ENCODE data around the gene IDUA. TPM values are rescaled to one million over a fixed set of nuclear protein-coding genes. Genes with fewer than 3 reads are reported as not detected.

IDUA gene
- polyA plus RNA-seq, 2 donors = 10.0 to 17.8 TPM

DNA sequence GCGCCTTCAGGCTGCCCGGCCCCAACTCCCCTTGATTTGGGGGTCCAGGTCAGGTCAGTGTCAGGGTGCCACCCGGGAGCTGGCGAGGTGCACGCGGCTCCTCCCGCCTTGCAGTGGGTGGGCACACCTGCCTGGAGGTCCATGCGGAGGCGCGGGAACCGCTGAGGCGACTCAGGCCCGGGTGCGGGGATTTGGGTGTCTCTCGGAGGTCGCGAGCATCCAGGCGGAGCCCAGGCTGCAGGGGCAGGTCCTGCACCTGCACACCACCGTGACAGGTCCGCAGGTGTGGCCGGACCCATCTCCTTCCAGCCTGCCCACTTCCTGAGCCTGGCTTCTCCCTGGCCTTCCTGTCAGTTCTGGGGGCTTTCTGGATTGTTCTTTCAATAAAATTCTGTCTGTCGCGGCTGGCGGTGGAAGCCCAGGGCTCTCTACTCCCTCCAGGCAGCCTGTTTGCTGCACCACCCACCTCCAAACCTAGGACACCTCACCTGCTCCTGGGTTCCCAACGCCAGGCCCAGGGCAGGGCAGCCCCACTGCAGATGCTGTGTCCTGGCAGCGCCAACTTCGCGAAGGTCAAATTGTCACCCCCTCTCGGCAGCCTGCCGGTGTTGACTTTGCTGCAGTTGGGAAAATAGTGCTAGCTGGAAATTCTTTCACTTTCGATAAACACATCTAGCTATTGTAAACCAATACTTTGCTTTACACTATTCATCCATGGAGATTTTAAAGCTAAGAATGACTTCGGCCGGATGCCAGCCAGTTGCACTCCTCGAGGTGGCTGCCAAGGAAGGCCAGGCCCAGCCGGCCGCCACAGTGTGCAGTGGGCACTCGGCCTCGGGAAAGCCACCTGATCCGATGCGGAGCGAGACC, 60.5 kb downstream of the IDUA start:
- H3K27me3 ChIP-seq (ENCODE audit: control insufficient read depth in 1 of 2, insufficient read depth in 2 of 2, low read length in 2 of 2) = no peaks in the 10 kb centered on the region
- peaks cover 2 to 18% of the 10 kb centered on the region in 2 donors for H3K4me1 ChIP-seq (ENCODE audit: control insufficient read depth in 2 of 2, insufficient read depth in 2 of 2, low read length in 1 of 2)
- H3K9me3 ChIP-seq (ENCODE audit: control insufficient read depth in 2 of 2, insufficient read depth in 1 of 2, low read depth in 1 of 2, low read length in 1 of 2) = peaks cover 3 to 9% of the 10 kb centered on the region in 2 donors
- H3K36me3 ChIP-seq (ENCODE audit: control insufficient read depth in 2 of 2, insufficient read depth in 2 of 2, low read length in 1 of 2) = no peaks in the 10 kb centered on the region
- H3K27ac ChIP-seq (ENCODE audit: low read depth in 2 of 2, low read length in 1 of 2) = no peak overlapping the region
- WGBS, 2 donors = 36 to 49% methylated on average over 41 of the region's 41 CpGs
- no peak overlapping the region for H3K4me3 ChIP-seq (ENCODE audit: low read depth in 1 of 2, low read length in 2 of 2)

DNA sequence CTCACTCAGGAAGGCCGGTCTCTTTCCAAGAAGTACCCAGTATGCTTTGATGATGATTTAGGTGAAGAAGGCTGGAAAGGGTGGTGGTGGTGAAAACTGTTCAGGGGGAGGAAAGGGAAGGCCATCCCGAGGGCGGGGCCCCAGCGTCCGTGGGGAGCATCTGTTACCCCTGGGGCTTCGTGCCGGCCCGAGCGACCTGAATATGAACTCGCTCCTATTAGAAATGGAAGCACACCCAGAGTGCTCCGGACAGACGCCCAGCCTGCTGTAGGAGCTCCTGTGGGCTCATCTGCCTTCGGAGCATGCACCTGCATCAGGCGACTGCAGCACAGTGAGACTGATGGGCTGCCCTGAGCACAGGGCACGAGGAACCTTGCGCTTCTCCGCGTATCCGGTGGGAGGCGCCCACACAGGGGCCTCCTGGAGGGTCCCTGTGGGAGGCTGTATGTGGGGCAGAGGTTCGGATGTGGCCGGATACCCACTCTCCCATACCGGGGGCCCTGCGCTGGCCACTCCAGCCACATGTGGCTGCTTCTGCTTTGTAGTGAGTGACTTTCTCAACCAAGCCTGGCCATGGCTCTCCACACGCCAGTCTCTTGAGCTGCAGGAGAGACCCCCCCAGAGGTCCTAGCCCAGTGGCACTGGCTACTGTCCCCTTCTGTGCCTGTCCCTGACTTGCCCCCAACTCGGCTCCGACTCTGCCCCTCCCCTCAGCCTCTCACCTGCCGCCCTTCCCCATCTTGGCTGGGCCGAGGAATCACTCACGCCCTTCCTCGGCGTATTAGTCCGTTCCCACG, 61.3 kb downstream of the IDUA start:
- H3K27ac ChIP-seq (ENCODE audit: low read depth in 2 of 2, low read length in 1 of 2) = no peak overlapping the region
- 73 to 78% methylated on average over 34 of the region's 34 CpGs for WGBS, 2 donors
- no peaks in the 10 kb centered on the region for H3K36me3 ChIP-seq (ENCODE audit: control insufficient read depth in 2 of 2, insufficient read depth in 2 of 2, low read length in 1 of 2)
- no peaks in the 10 kb centered on the region for H3K27me3 ChIP-seq (ENCODE audit: control insufficient read depth in 1 of 2, insufficient read depth in 2 of 2, low read length in 2 of 2)
- no peak overlapping the region for H3K4me3 ChIP-seq (ENCODE audit: low read depth in 1 of 2, low read length in 2 of 2)
- peaks cover 2 to 18% of the 10 kb centered on the region in 2 donors for H3K4me1 ChIP-seq (ENCODE audit: control insufficient read depth in 2 of 2, insufficient read depth in 2 of 2, low read length in 1 of 2)
- peaks cover 3 to 9% of the 10 kb centered on the region in 2 donors for H3K9me3 ChIP-seq (ENCODE audit: control insufficient read depth in 2 of 2, insufficient read depth in 1 of 2, low read depth in 1 of 2, low read length in 1 of 2)

DNA sequence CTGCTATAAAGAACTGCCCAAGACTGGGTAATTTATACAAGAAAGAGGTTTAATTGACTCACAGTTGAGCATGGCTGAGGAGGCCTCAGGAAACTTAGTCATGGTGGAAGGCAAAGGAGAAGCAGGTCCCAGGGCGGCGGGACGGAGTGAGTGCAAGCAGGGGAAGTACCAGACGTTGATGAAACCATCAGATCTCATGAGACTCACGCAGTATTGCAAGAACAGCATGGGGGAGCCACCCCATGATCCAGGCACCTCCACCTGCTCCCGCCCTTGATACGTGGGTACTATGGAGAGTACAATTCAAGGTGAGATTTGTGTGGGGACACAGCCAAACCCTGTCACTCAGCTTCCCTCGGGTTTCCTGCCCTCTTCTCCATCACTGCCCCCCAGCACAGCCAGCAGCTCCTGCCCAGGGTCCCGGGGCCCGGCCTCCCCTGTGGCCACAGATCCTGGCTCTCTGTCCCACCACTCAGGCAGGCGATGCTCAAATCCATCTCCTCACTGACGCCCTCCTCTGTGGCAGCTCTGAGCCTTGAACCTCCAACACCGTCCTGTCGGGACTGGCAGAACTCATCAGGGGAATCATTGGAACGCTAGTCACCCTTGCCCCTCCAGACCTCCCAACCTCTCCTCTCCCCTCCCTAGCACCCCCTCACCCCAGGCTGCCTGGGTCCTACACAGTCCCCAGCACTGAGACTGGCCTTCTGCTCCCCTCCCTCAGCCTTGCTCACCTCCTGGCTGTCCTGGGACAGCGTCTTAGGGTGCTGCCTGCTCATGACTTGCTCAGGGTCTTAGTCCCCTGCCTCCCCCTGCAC, 62.1 kb downstream of the IDUA start:
- Histone ChIP-seq H3K27ac (ENCODE audit: low read depth in 2 of 2, low read length in 1 of 2) (no peak overlapping the region), H3K9me3 (ENCODE audit: control insufficient read depth in 2 of 2, insufficient read depth in 1 of 2, low read depth in 1 of 2, low read length in 1 of 2) (peaks cover 3 to 9% of the 10 kb centered on the region in 2 donors), H3K4me3 (ENCODE audit: low read depth in 1 of 2, low read length in 2 of 2) (no peak overlapping the region), H3K4me1 (ENCODE audit: control insufficient read depth in 2 of 2, insufficient read depth in 2 of 2, low read length in 1 of 2) (peaks cover 2 to 12% of the 10 kb centered on the region in 2 donors), H3K36me3 (ENCODE audit: control insufficient read depth in 2 of 2, insufficient read depth in 2 of 2, low read length in 1 of 2) (no peaks in the 10 kb centered on the region), H3K27me3 (ENCODE audit: control insufficient read depth in 1 of 2, insufficient read depth in 2 of 2, low read length in 2 of 2) (no peaks in the 10 kb centered on the region)
- 84 to 87% methylated on average over 16 of the region's 16 CpGs for WGBS, 2 donors

DNA sequence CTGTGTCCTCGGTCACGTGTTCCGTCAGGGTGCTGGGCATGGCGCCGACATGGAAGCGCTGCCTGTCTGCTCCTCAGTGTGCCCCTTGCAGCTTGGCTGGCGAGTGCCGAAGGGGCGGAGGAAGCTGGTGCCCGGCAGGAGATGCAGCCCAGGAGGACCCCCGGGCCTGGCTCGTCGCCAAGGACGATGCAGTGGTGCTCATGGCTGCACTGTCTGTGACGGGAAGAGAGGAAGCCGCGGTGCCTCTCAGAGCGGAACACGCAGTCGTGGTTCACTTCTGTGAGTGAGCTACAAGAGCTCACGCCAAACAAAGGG, 62.7 kb downstream of the IDUA start:
- peaks cover 3 to 9% of the 10 kb centered on the region in 2 donors for H3K9me3 ChIP-seq (ENCODE audit: control insufficient read depth in 2 of 2, insufficient read depth in 1 of 2, low read depth in 1 of 2, low read length in 1 of 2)
- H3K4me1 ChIP-seq (ENCODE audit: control insufficient read depth in 2 of 2, insufficient read depth in 2 of 2, low read length in 1 of 2) = peaks cover 2 to 12% of the 10 kb centered on the region in 2 donors
- H3K36me3 ChIP-seq (ENCODE audit: control insufficient read depth in 2 of 2, insufficient read depth in 2 of 2, low read length in 1 of 2) = no peaks in the 10 kb centered on the region
- H3K27me3 ChIP-seq (ENCODE audit: control insufficient read depth in 1 of 2, insufficient read depth in 2 of 2, low read length in 2 of 2) = no peaks in the 10 kb centered on the region
- H3K27ac ChIP-seq (ENCODE audit: low read depth in 2 of 2, low read length in 1 of 2) = no peak overlapping the region
- WGBS, 2 donors = 80 to 83% methylated on average over 21 of the region's 21 CpGs
- H3K4me3 ChIP-seq (ENCODE audit: low read depth in 1 of 2, low read length in 2 of 2) = no peak overlapping the region

DNA sequence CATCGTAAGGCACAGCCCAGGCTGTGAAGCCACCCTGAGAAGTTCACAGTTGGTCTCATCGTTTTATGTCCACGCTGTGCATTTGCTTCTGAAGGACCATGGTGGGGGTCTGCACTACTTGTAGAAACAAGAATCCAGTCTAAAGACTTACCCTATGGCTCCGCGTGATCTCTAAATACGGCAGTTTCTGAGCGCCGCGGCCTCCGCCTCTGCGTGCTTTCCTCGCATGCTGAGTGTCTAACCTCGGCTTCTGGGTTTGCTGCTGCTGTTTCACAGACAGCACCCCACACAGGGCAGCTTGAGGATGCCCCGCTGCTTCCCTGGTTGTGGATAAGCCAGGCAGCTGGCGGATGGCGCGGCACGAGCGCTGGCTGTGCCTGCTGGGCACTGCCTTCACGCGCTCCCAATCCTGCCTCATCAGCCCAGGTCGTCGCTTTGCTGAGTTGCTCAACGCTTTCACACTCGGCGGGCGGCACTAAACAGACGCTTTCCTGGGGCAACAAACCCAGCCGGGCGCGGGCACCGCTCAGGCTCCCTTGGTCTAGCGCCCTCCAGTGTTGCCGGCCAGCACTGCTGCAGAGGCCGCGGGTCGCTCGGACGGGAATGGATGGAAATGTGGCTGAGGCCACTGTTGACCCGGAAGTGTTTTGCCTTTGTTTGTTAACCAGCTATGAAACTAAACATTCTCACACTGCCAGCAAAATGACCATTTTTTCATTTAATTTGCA, 63.8 kb downstream of the IDUA start:
- H3K27me3 ChIP-seq (ENCODE audit: control insufficient read depth in 1 of 2, insufficient read depth in 2 of 2, low read length in 2 of 2) = no peaks in the 10 kb centered on the region
- 68 to 73% methylated on average over 40 of the region's 40 CpGs for WGBS, 2 donors

GRCh38 chr4:1051472-1051871, 64.6 kb downstream of the IDUA start:
- H3K36me3 ChIP-seq (ENCODE audit: control insufficient read depth in 2 of 2, insufficient read depth in 2 of 2, low read length in 1 of 2) = no peaks in the 10 kb centered on the region
- H3K4me1 ChIP-seq (ENCODE audit: control insufficient read depth in 2 of 2, insufficient read depth in 2 of 2, low read length in 1 of 2) = peaks cover 2 to 16% of the 10 kb centered on the region in 2 donors
- peaks cover 5 to 9% of the 10 kb centered on the region in 2 donors for H3K9me3 ChIP-seq (ENCODE audit: control insufficient read depth in 2 of 2, insufficient read depth in 1 of 2, low read depth in 1 of 2, low read length in 1 of 2)
- H3K4me3 ChIP-seq (ENCODE audit: low read depth in 1 of 2, low read length in 2 of 2) = no peak overlapping the region
- 71 to 75% methylated on average over 9 of the region's 9 CpGs for WGBS, 2 donors
- no peaks in the 10 kb centered on the region for H3K27me3 ChIP-seq (ENCODE audit: control insufficient read depth in 1 of 2, insufficient read depth in 2 of 2, low read length in 2 of 2)
- H3K27ac ChIP-seq (ENCODE audit: low read depth in 2 of 2, low read length in 1 of 2) = no peak overlapping the region

More for the DNA sequence above, 63.8 kb downstream of the IDUA start:
- H3K4me1 ChIP-seq (ENCODE audit: control insufficient read depth in 2 of 2, insufficient read depth in 2 of 2, low read length in 1 of 2) = peaks cover 2 to 16% of the 10 kb centered on the region in 2 donors
- H3K9me3 ChIP-seq (ENCODE audit: control insufficient read depth in 2 of 2, insufficient read depth in 1 of 2, low read depth in 1 of 2, low read length in 1 of 2) = peaks cover 3 to 9% of the 10 kb centered on the region in 2 donors
- no peaks in the 10 kb centered on the region for H3K36me3 ChIP-seq (ENCODE audit: control insufficient read depth in 2 of 2, insufficient read depth in 2 of 2, low read length in 1 of 2)
- no peak overlapping the region for H3K4me3 ChIP-seq (ENCODE audit: low read depth in 1 of 2, low read length in 2 of 2)
- no peak overlapping the region for H3K27ac ChIP-seq (ENCODE audit: low read depth in 2 of 2, low read length in 1 of 2)

- Histone ChIP-seq H3K27ac (ENCODE audit: low read depth in 2 of 2, low read length in 1 of 2) (no peak overlapping the region), H3K27me3 (ENCODE audit: control insufficient read depth in 1 of 2, insufficient read depth in 2 of 2, low read length in 2 of 2) (no peaks in the 10 kb centered on the region), H3K9me3 (ENCODE audit: control insufficient read depth in 2 of 2, insufficient read depth in 1 of 2, low read depth in 1 of 2, low read length in 1 of 2) (peaks cover 2 to 6% of the 10 kb centered on the region in 2 donors), H3K4me1 (ENCODE audit: control insufficient read depth in 2 of 2, insufficient read depth in 2 of 2, low read length in 1 of 2) (peaks cover 0 to 12% of the 10 kb centered on the region in 2 donors), H3K36me3 (ENCODE audit: control insufficient read depth in 2 of 2, insufficient read depth in 2 of 2, low read length in 1 of 2) (no peaks in the 10 kb centered on the region), H3K4me3 (ENCODE audit: low read depth in 1 of 2, low read length in 2 of 2) (no peak overlapping the region)
- WGBS, 2 donors = 53 to 72% methylated on average over 15 of the region's 15 CpGs
Measured at GRCh38 chr4:1052231-1052671, 65.4 kb downstream of the IDUA start.

GRCh38 chr4:1053080-1053661, 66.3 kb downstream of the IDUA start:
- H3K4me1 ChIP-seq (ENCODE audit: control insufficient read depth in 2 of 2, insufficient read depth in 2 of 2, low read length in 1 of 2) = peaks cover 0 to 9% of the 10 kb centered on the region in 2 donors
- no peaks in the 10 kb centered on the region for H3K36me3 ChIP-seq (ENCODE audit: control insufficient read depth in 2 of 2, insufficient read depth in 2 of 2, low read length in 1 of 2)
- no peak overlapping the region for H3K27ac ChIP-seq (ENCODE audit: low read depth in 2 of 2, low read length in 1 of 2)
- no peak overlapping the region for H3K4me3 ChIP-seq (ENCODE audit: low read depth in 1 of 2, low read length in 2 of 2)
- H3K9me3 ChIP-seq (ENCODE audit: control insufficient read depth in 2 of 2, insufficient read depth in 1 of 2, low read depth in 1 of 2, low read length in 1 of 2) = peaks cover 2 to 6% of the 10 kb centered on the region in 2 donors
- WGBS, 2 donors = 27 to 37% methylated on average over 24 of the region's 24 CpGs
- H3K27me3 ChIP-seq (ENCODE audit: control insufficient read depth in 1 of 2, insufficient read depth in 2 of 2, low read length in 2 of 2) = no peaks in the 10 kb centered on the region
